Liver (tissue), 3 donors: ENCODE data around the gene SIRT7.

Source experiments
- HNF4A ChIP-seq, 2 donors: conservative IDR thresholded peaks; 2 replicates each; pipeline ENCODE4 v1.6.1; 2016; ENCODE audit warnings: antibody characterized with exemption in 2 of 2, mild to moderate bottlenecking in 2 of 2
- JUND ChIP-seq, 2 donors: IDR thresholded peaks; 2 replicates each; pipeline ENCODE4 v1.6.1; 2016; ENCODE audit warnings: antibody characterized with exemption in 2 of 2
- MAX ChIP-seq: IDR thresholded peaks from 2 replicates; pipeline ENCODE4 v1.6.1; 2016; ENCODE audit warnings: antibody characterized with exemption
- REST ChIP-seq: IDR thresholded peaks from 2 replicates; pipeline ENCODE4 v1.6.1; 2016; ENCODE audit warnings: antibody characterized with exemption, mild to moderate bottlenecking
- ZBTB33 ChIP-seq: IDR thresholded peaks from 2 replicates; pipeline ENCODE4 v1.6.1; 2016; ENCODE audit warnings: antibody characterized with exemption
- TF ChIP-seq, protein P1 (sequence below): fragments of 150-350 bp; IDR thresholded peaks from 2 replicates; pipeline ENCODE4 v1.5.1; 2017; ENCODE audit warnings: improper control_type of control experiment, low read depth, low read length; ENCODE audit not compliant: missing input control
- donor health status: healthy.
- donor health status: healthy.

DNA sequence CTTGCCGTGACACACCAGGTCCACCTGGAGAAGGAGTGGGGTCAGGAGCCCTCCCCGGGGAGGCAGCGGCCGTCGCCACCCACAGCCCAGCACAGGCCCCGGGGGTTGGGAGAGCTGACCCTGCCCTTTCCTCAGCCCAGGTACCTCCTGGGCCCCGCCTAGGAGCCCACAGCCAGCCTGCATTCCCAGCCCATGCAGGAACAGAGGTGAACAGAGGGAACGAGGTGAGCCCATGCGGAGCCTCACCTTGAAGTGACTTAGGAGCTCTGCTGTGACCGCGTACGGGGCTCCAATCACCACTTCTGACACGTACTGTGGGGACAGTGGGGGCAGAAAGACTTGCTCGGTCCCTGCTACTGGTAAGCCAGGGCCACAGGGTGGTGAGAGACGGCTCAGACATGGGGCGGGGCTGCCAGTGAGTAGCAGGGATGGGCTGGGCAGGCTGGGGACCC lies 12.5 kb downstream of the SIRT7 start:
- TF ChIP-seq, protein P1, sequence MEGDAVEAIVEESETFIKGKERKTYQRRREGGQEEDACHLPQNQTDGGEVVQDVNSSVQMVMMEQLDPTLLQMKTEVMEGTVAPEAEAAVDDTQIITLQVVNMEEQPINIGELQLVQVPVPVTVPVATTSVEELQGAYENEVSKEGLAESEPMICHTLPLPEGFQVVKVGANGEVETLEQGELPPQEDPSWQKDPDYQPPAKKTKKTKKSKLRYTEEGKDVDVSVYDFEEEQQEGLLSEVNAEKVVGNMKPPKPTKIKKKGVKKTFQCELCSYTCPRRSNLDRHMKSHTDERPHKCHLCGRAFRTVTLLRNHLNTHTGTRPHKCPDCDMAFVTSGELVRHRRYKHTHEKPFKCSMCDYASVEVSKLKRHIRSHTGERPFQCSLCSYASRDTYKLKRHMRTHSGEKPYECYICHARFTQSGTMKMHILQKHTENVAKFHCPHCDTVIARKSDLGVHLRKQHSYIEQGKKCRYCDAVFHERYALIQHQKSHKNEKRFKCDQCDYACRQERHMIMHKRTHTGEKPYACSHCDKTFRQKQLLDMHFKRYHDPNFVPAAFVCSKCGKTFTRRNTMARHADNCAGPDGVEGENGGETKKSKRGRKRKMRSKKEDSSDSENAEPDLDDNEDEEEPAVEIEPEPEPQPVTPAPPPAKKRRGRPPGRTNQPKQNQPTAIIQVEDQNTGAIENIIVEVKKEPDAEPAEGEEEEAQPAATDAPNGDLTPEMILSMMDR, result no peak
- no peak for TF ChIP-seq MAX
- TF ChIP-seq REST, result no peak
- TF ChIP-seq ZBTB33, result no peak
- TF ChIP-seq HNF4A (conservative IDR thresholded peaks at IDR 0.05), result no peak
- TF ChIP-seq JUND (IDR thresholded peaks at IDR 0.05), result no peak
